WTC11 (cell line): ENCODE data around the gene SH3BP5L. TPM values are rescaled to one million over a fixed set of nuclear protein-coding genes. Genes with fewer than 3 reads are reported as not detected.

Experiments
- ELF4 ChIP-seq: sonication (generic); formaldehyde crosslinking; IDR thresholded peaks from 2 replicates; pipeline ENCODE4 v1.8.1; 2022; ENCODE audit warnings: low read depth, mild to moderate bottlenecking, moderate library complexity, missing genetic modification reagents
- FOXK1 ChIP-seq: sonication (generic); formaldehyde crosslinking; IDR thresholded peaks from 2 replicates; pipeline ENCODE4 v1.8.0; 2022; ENCODE audit warnings: mild to moderate bottlenecking, moderate library complexity, missing genetic modification reagents
- GRHL2 ChIP-seq: fragments of 250-450 bp; sonication (Bioruptor Pico); IDR thresholded peaks from 2 replicates; pipeline ENCODE4 v1.8.0; 2022; ENCODE audit warnings: mild to moderate bottlenecking, moderate library complexity; ENCODE audit not compliant: insufficient replicate concordance, severe bottlenecking
- JAZF1 ChIP-seq: fragments of 250-450 bp; sonication (Bioruptor Pico); IDR thresholded peaks from 2 replicates; pipeline ENCODE4 v1.9.0; 2021; ENCODE audit warnings: moderate library complexity, mild to moderate bottlenecking, inconsistent platforms
- KAT7 ChIP-seq: sonication (generic); formaldehyde crosslinking; IDR thresholded peaks from 2 replicates; pipeline ENCODE4 v1.8.1; 2023; ENCODE audit warnings: missing genetic modification reagents, mild to moderate bottlenecking, borderline replicate concordance
- NFE2L1 ChIP-seq: sonication (generic); formaldehyde crosslinking; IDR thresholded peaks from 2 replicates; pipeline ENCODE4 v1.8.1; 2023; ENCODE audit warnings: missing genetic modification reagents
- SMAD4 ChIP-seq: sonication (generic); formaldehyde crosslinking; IDR thresholded peaks from 2 replicates; pipeline ENCODE4 v1.8.0; 2022; ENCODE audit warnings: mild to moderate bottlenecking, missing genetic modification reagents
- TEAD4 ChIP-seq: sonication (generic); formaldehyde crosslinking; IDR thresholded peaks from 2 replicates; pipeline ENCODE4 v1.8.0; 2022; ENCODE audit warnings: mild to moderate bottlenecking, missing genetic modification reagents
- TP53 ChIP-seq: sonication (generic); formaldehyde crosslinking; IDR thresholded peaks from 2 replicates; pipeline ENCODE4 v1.8.1; 2023; ENCODE audit warnings: mild to moderate bottlenecking, missing genetic modification reagents
- ZNF121 ChIP-seq: sonication (generic); formaldehyde crosslinking; IDR thresholded peaks from 2 replicates; pipeline ENCODE4 v1.8.0; 2023; ENCODE audit warnings: missing genetic modification reagents
- ZNF396 ChIP-seq: fragments of 250-450 bp; sonication (Bioruptor Pico); IDR thresholded peaks from 2 replicates; pipeline ENCODE4 v1.8.0; 2021; ENCODE audit warnings: mild to moderate bottlenecking, moderate library complexity, borderline replicate concordance
- total RNA-seq: library from RNA; stranded (reverse); gene quantifications from 3 replicates; pipeline ENCODE4 v1.2.3, GENCODE V29; 2021
- TF ChIP-seq, protein P1 (sequence below): fragments of 250-450 bp; sonication (Bioruptor Pico); IDR thresholded peaks from 2 replicates; pipeline ENCODE4 v1.9.0; 2021; ENCODE audit warnings: mild to moderate bottlenecking
- TF ChIP-seq, protein P2 (sequence below): sonication (generic); formaldehyde crosslinking; IDR thresholded peaks from 2 replicates; pipeline ENCODE4 v1.8.1; 2022; ENCODE audit warnings: low read depth, missing genetic modification reagents, borderline replicate concordance
- TF ChIP-seq, protein P3 (sequence below): sonication (generic); formaldehyde crosslinking; IDR thresholded peaks from 2 replicates; pipeline ENCODE4 v1.8.1; 2023; ENCODE audit warnings: mild to moderate bottlenecking, missing genetic modification reagents, moderate library complexity
- TF ChIP-seq, protein P4 (sequence below): sonication (generic); formaldehyde crosslinking; IDR thresholded peaks from 2 replicates; pipeline ENCODE4 v1.8.0; 2022; ENCODE audit warnings: mild to moderate bottlenecking, missing genetic modification reagents
- TF ChIP-seq, protein P5 (sequence below): sonication (generic); formaldehyde crosslinking; IDR thresholded peaks from 2 replicates; pipeline ENCODE4 v1.8.1; 2023; ENCODE audit warnings: mild to moderate bottlenecking, missing genetic modification reagents
- TF ChIP-seq, protein P6 (sequence below): sonication (generic); formaldehyde crosslinking; IDR thresholded peaks from 2 replicates; pipeline ENCODE4 v1.8.1; 2023; ENCODE audit warnings: mild to moderate bottlenecking, missing genetic modification reagents, moderate library complexity
- TF ChIP-seq, protein P7 (sequence below): sonication (generic); formaldehyde crosslinking; IDR thresholded peaks from 2 replicates; pipeline ENCODE4 v1.8.1; 2023; ENCODE audit warnings: mild to moderate bottlenecking, missing genetic modification reagents, borderline replicate concordance
- TF ChIP-seq, protein P8 (sequence below): sonication (generic); formaldehyde crosslinking; IDR thresholded peaks from 2 replicates; pipeline ENCODE4 v1.8.1; 2022; ENCODE audit warnings: missing genetic modification reagents, borderline replicate concordance
- TF ChIP-seq, protein P9 (sequence below): sonication (generic); formaldehyde crosslinking; IDR thresholded peaks from 2 replicates; pipeline ENCODE4 v1.8.0; 2022; ENCODE audit warnings: mild to moderate bottlenecking, missing genetic modification reagents
- TF ChIP-seq, protein P10 (sequence below): sonication (generic); formaldehyde crosslinking; IDR thresholded peaks from 2 replicates; pipeline ENCODE4 v1.8.0; 2022; ENCODE audit warnings: missing genetic modification reagents

Gene SH3BP5L
- total RNA-seq, 1 experiment from 2014 or later, result 32.9 TPM

DNA sequence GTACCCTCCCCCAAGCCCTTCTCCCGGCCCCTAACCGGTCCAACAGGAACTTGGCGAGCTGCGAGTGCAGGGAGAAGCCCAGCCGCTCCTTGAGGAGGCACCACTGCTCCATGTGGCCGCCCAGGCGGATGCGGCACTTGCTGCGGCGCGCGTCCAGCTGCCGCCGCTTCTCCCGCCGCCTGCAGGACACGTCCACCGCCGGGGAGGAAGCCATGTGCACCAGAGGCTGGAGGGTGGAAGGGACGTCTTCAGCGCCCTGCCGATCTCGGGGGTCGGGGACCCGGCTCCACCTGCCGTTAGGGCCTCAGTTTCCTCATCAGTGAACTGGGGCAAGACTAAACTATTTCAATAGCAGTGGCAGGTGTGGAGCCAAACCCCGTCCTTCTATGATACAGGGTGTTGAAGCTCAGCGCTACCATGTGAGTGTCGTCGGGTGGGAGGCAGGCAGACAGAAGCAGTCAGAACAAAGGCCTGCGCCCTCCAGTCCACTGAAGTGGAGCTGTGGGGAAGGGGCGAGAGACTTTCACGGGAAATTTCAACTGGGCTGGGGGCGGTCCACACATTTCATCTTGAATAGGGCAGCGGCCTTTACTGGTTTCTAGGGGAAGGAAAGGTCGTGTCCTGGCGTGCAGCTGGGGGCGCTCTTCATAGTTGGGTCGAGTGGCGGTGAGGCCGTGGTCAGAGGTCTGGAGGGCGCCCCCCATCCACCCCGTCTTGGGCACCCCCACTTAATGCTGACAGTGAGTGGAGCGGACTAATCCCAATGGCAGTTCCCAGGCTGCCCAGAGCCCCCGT lies 32.6 kb upstream of the SH3BP5L start (continued):
- TF ChIP-seq TEAD4 (no peak), FOXK1 (CRISPR knock-in tag) (peak; percentile 54), ZNF121 (CRISPR knock-in tag) (no peak), ELF4 (CRISPR knock-in tag) (0 out of 2 replicates have a peak, but pooled peaks have one; percentile 46), NFE2L1 (no peak), JAZF1 (no peak), ZNF396 (CRISPR knock-in tag) (no peak), GRHL2 (CRISPR knock-in tag) (no peak), SMAD4 (CRISPR knock-in tag) (no peak), TP53 (CRISPR knock-in tag) (no peak; the same call in 1 of the 2 replicates), KAT7 (CRISPR knock-in tag) (0 out of 2 replicates have a peak, but pooled peaks have one; percentile 42)
- TF ChIP-seq, protein P1, sequence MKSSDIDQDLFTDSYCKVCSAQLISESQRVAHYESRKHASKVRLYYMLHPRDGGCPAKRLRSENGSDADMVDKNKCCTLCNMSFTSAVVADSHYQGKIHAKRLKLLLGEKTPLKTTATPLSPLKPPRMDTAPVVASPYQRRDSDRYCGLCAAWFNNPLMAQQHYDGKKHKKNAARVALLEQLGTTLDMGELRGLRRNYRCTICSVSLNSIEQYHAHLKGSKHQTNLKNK (CRISPR knock-in tag), result no peak
- TF ChIP-seq, protein P2, sequence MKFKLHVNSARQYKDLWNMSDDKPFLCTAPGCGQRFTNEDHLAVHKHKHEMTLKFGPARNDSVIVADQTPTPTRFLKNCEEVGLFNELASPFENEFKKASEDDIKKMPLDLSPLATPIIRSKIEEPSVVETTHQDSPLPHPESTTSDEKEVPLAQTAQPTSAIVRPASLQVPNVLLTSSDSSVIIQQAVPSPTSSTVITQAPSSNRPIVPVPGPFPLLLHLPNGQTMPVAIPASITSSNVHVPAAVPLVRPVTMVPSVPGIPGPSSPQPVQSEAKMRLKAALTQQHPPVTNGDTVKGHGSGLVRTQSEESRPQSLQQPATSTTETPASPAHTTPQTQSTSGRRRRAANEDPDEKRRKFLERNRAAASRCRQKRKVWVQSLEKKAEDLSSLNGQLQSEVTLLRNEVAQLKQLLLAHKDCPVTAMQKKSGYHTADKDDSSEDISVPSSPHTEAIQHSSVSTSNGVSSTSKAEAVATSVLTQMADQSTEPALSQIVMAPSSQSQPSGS (CRISPR knock-in tag), result no peak
- TF ChIP-seq, protein P3, sequence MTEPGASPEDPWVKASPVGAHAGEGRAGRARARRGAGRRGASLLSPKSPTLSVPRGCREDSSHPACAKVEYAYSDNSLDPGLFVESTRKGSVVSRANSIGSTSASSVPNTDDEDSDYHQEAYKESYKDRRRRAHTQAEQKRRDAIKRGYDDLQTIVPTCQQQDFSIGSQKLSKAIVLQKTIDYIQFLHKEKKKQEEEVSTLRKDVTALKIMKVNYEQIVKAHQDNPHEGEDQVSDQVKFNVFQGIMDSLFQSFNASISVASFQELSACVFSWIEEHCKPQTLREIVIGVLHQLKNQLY (CRISPR knock-in tag), result no peak
- TF ChIP-seq, protein P4, sequence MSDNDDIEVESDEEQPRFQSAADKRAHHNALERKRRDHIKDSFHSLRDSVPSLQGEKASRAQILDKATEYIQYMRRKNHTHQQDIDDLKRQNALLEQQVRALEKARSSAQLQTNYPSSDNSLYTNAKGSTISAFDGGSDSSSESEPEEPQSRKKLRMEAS (CRISPR knock-in tag), result peak; percentile 93
- TF ChIP-seq, protein P5, sequence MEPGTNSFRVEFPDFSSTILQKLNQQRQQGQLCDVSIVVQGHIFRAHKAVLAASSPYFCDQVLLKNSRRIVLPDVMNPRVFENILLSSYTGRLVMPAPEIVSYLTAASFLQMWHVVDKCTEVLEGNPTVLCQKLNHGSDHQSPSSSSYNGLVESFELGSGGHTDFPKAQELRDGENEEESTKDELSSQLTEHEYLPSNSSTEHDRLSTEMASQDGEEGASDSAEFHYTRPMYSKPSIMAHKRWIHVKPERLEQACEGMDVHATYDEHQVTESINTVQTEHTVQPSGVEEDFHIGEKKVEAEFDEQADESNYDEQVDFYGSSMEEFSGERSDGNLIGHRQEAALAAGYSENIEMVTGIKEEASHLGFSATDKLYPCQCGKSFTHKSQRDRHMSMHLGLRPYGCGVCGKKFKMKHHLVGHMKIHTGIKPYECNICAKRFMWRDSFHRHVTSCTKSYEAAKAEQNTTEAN (CRISPR knock-in tag), result no peak
- TF ChIP-seq, protein P6, sequence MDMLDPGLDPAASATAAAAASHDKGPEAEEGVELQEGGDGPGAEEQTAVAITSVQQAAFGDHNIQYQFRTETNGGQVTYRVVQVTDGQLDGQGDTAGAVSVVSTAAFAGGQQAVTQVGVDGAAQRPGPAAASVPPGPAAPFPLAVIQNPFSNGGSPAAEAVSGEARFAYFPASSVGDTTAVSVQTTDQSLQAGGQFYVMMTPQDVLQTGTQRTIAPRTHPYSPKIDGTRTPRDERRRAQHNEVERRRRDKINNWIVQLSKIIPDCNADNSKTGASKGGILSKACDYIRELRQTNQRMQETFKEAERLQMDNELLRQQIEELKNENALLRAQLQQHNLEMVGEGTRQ, result no peak
- TF ChIP-seq, protein P7, sequence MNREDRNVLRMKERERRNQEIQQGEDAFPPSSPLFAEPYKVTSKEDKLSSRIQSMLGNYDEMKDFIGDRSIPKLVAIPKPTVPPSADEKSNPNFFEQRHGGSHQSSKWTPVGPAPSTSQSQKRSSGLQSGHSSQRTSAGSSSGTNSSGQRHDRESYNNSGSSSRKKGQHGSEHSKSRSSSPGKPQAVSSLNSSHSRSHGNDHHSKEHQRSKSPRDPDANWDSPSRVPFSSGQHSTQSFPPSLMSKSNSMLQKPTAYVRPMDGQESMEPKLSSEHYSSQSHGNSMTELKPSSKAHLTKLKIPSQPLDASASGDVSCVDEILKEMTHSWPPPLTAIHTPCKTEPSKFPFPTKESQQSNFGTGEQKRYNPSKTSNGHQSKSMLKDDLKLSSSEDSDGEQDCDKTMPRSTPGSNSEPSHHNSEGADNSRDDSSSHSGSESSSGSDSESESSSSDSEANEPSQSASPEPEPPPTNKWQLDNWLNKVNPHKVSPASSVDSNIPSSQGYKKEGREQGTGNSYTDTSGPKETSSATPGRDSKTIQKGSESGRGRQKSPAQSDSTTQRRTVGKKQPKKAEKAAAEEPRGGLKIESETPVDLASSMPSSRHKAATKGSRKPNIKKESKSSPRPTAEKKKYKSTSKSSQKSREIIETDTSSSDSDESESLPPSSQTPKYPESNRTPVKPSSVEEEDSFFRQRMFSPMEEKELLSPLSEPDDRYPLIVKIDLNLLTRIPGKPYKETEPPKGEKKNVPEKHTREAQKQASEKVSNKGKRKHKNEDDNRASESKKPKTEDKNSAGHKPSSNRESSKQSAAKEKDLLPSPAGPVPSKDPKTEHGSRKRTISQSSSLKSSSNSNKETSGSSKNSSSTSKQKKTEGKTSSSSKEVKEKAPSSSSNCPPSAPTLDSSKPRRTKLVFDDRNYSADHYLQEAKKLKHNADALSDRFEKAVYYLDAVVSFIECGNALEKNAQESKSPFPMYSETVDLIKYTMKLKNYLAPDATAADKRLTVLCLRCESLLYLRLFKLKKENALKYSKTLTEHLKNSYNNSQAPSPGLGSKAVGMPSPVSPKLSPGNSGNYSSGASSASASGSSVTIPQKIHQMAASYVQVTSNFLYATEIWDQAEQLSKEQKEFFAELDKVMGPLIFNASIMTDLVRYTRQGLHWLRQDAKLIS, result no peak
- TF ChIP-seq, protein P8, sequence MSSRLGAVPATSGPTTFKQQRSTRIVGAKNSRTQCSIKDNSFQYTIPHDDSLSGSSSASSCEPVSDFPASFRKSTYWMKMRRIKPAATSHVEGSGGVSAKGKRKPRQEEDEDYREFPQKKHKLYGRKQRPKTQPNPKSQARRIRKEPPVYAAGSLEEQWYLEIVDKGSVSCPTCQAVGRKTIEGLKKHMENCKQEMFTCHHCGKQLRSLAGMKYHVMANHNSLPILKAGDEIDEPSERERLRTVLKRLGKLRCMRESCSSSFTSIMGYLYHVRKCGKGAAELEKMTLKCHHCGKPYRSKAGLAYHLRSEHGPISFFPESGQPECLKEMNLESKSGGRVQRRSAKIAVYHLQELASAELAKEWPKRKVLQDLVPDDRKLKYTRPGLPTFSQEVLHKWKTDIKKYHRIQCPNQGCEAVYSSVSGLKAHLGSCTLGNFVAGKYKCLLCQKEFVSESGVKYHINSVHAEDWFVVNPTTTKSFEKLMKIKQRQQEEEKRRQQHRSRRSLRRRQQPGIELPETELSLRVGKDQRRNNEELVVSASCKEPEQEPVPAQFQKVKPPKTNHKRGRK (CRISPR knock-in tag), result no peak
- TF ChIP-seq, protein P9, sequence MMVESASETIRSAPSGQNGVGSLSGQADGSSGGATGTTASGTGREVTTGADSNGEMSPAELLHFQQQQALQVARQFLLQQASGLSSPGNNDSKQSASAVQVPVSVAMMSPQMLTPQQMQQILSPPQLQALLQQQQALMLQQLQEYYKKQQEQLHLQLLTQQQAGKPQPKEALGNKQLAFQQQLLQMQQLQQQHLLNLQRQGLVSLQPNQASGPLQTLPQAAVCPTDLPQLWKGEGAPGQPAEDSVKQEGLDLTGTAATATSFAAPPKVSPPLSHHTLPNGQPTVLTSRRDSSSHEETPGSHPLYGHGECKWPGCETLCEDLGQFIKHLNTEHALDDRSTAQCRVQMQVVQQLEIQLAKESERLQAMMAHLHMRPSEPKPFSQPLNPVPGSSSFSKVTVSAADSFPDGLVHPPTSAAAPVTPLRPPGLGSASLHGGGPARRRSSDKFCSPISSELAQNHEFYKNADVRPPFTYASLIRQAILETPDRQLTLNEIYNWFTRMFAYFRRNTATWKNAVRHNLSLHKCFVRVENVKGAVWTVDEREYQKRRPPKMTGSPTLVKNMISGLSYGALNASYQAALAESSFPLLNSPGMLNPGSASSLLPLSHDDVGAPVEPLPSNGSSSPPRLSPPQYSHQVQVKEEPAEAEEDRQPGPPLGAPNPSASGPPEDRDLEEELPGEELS (CRISPR knock-in tag), result no peak; the same call in 1 of the 2 replicates
- TF ChIP-seq, protein P10, sequence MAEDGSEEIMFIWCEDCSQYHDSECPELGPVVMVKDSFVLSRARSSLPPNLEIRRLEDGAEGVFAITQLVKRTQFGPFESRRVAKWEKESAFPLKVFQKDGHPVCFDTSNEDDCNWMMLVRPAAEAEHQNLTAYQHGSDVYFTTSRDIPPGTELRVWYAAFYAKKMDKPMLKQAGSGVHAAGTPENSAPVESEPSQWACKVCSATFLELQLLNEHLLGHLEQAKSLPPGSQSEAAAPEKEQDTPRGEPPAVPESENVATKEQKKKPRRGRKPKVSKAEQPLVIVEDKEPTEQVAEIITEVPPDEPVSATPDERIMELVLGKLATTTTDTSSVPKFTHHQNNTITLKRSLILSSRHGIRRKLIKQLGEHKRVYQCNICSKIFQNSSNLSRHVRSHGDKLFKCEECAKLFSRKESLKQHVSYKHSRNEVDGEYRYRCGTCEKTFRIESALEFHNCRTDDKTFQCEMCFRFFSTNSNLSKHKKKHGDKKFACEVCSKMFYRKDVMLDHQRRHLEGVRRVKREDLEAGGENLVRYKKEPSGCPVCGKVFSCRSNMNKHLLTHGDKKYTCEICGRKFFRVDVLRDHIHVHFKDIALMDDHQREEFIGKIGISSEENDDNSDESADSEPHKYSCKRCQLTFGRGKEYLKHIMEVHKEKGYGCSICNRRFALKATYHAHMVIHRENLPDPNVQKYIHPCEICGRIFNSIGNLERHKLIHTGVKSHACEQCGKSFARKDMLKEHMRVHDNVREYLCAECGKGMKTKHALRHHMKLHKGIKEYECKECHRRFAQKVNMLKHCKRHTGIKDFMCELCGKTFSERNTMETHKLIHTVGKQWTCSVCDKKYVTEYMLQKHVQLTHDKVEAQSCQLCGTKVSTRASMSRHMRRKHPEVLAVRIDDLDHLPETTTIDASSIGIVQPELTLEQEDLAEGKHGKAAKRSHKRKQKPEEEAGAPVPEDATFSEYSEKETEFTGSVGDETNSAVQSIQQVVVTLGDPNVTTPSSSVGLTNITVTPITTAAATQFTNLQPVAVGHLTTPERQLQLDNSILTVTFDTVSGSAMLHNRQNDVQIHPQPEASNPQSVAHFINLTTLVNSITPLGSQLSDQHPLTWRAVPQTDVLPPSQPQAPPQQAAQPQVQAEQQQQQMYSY (CRISPR knock-in tag), result no peak
